Measurements from ENCODE around the gene TMIE.

Gene TMIE

GRCh38 chr3:46706771-46707582, 5.8 kb downstream of the TMIE start:
- TF ChIP-seq CTCF (IDR thresholded peaks at IDR 0.05; ENCODE audit: low read depth, low read length), result no peak
- DNase-seq (ENCODE audit: extremely low read depth, low read depth), result no peak

GRCh38 chr3:46707601-46708011, 6.4 kb downstream of the TMIE start:
- TF ChIP-seq CTCF (IDR thresholded peaks at IDR 0.05; ENCODE audit: low read depth, low read length), result no peak
- no peak for DNase-seq (ENCODE audit: extremely low read depth, low read depth)

- no peak for DNase-seq (ENCODE audit: extremely low read depth, low read depth)
- TF ChIP-seq CTCF (IDR thresholded peaks at IDR 0.05; ENCODE audit: low read depth, low read length), result no peak
These were observed 7.4 kb downstream of the TMIE start for GRCh38 chr3:46708401-46709156.

GRCh38 chr3:46709157-46709654, 8.0 kb downstream of the TMIE start:
- DNase-seq (ENCODE audit: extremely low read depth, low read depth), result no peak
- TF ChIP-seq CTCF (IDR thresholded peaks at IDR 0.05; ENCODE audit: low read depth, low read length), result no peak

GRCh38 chr3:46709721-46710120, 8.5 kb downstream of the TMIE start:
- no peak for TF ChIP-seq CTCF (IDR thresholded peaks at IDR 0.05; ENCODE audit: low read depth, low read length)
- DNase-seq (ENCODE audit: extremely low read depth, low read depth), result no peak

- TF ChIP-seq CTCF (IDR thresholded peaks at IDR 0.05; ENCODE audit: low read depth, low read length), result no peak
- no peak for DNase-seq (ENCODE audit: extremely low read depth, low read depth)
These were observed 9.0 kb downstream of the TMIE start for GRCh38 chr3:46710229-46710628.

All from AG09319 (cell line).